Mammary epithelial cell (primary cell): Measurements from ENCODE around the gene PMS1.

ENCODE experiments used
- CTCF ChIP-seq, 2 donors: IDR thresholded peaks in 1 of 2; conservative IDR thresholded peaks in 1 of 2; 2 replicates each; pipeline ENCODE4 v1.5.1; 2011 to 2012; ENCODE audit warnings: inconsistent platforms in 2 of 2, low read length in 2 of 2, mild to moderate bottlenecking in 2 of 2, control low read depth in 1 of 2, low read depth in 1 of 2; ENCODE audit not compliant: insufficient read depth in 1 of 2; ENCODE audit errors: extremely low read depth in 1 of 2
- EZH2 ChIP-seq: IDR thresholded peaks from 2 replicates; pipeline ENCODE4 v1.6.1; 2012; ENCODE audit warnings: low read length, inconsistent platforms, borderline replicate concordance

- no peak for TF ChIP-seq CTCF (conservative IDR thresholded peaks at IDR 0.05 in 1 of 2, IDR thresholded peaks at IDR 0.05 in 1 of 2; ENCODE audit: extremely low read depth in 1 of 2, insufficient read depth in 1 of 2, low read depth in 1 of 2, low read length in 2 of 2)
- no peak for TF ChIP-seq EZH2
Measured at GRCh38 chr2:189821953-189822748, 37.9 kb downstream of the PMS1 start.
